Stimulated activated CD8-positive, alpha-beta memory T cell treated with anti-CD3 and anti-CD28 coated beads, Interleukin-4, amount 100 ng/mL, for 4 hours (primary cell): ENCODE measurements around the gene SLC12A2.

Experiments used
- DNase-seq, 2 donors: peaks; one replicate each; pipeline ENCODE4 v3.0.0-alpha.2; 2020; ENCODE audit warnings: low read depth in 2 of 2, low spot score in 1 of 2

SLC12A2 gene

GRCh38 chr5:128097224-128097623, 13.7 kb downstream of the SLC12A2 start:
- DNase-seq = no peak

- no peak for DNase-seq
Measured at GRCh38 chr5:128097781-128098180, 14.2 kb downstream of the SLC12A2 start.

DNA sequence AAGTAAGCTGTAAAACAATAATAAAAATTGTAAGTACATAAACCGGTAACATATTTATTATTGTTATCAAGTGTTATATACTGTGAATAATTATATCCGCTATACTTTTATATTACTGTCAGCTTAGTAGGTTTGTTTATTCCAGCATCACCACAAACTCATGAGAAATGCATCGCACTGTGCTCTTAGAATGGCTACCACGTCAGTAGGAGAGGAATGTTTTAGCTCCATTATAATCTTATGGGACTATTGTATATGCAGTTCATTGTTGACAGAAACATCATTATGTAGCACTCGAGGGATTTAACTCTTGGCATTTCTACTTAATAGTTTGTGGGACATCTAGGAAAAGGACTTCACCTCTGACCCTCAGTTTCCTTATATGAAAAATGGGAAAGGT, 16.4 kb downstream of the SLC12A2 start:
- DNase-seq = no peak

- no peak for DNase-seq
Measured at GRCh38 chr5:128100860-128101557, 17.4 kb downstream of the SLC12A2 start.

DNA sequence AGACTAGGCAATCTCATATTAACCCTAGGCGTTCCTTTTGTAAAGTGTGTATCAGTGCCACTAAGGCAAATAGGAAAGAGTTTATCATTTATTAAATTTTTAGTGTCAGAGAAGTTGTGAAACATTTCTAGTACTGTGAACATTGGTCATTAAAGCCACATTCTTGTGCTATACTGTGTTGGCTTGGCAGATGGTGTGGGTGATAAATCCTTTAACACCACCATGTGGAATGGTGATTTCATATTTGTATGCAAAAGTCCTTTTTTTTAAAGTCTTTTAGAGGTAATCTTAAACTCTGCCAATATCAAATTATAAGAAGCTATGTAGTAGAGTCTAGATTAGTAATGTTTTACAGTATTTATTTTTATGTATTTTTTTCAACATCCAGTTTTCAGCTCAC, 18.1 kb downstream of the SLC12A2 start:
- no peak for DNase-seq

DNA sequence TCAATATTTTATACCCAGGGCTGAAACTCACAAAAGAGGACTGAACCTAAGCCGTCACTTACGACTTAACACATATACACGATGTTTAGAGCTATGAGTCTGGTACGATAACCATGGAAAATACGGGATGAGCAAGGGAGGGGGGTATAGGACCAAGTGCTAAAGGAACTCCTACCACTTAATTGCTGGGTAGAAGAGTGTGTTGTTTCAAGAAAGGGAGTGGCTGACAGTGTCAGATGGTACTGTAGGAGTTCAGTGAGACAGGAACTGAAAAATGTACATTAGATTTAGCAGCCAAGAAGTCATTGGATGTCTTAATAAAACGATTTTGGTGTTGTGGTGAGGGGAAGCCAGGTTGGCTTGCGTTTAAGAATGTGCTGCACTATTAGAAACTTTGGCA, 21.6 kb downstream of the SLC12A2 start:
- DNase-seq = no peak

- no peak for DNase-seq
Measured at GRCh38 chr5:128109138-128109537, 25.6 kb downstream of the SLC12A2 start.

- DNase-seq = no peak
Measured at GRCh38 chr5:128109766-128110165, 26.2 kb downstream of the SLC12A2 start.

- DNase-seq = no peak
Measured at GRCh38 chr5:128111818-128112448, 28.4 kb downstream of the SLC12A2 start.

- DNase-seq = no peak
Measured at GRCh38 chr5:128116445-128116844, 32.9 kb downstream of the SLC12A2 start.

DNA sequence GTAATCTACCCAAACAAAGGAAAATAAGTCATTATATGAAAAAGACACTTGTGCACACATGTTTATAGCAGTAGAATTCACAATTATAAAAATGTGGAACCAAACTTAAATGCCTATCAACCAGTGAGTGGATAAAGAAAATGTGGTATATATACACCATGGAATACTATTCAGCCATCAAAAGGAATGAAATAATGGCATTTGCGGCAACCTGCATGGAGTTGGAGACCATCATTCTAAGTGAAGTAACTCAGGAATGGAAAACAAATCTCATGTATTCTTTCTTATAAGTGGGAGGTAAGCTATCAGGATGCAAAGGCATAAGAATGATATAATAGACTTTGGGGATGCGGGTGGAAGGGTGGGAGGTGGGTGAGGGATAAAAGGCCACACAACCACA, 34.6 kb downstream of the SLC12A2 start:
- no peak for DNase-seq

GRCh38 chr5:128121651-128122050, 38.1 kb downstream of the SLC12A2 start:
- DNase-seq = no peak

DNA sequence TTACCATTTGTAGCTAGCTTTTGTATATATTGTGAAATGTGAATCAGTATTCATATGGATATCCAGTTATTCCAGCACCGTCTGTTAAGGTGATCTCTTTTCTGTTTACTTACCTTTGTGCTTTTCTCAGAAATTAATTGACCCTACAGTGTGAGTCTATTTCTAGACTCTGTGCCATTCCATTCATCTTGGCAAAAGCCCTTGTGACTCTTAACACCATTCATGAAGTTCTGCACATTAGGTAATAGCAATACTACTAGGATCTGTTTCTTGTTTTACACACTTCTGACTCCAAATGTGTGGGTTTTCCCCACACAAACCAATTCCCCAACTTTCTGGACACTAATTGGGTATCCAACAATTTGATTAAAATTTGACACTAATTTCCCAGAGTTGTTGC, 40.4 kb downstream of the SLC12A2 start:
- no peak for DNase-seq

DNA sequence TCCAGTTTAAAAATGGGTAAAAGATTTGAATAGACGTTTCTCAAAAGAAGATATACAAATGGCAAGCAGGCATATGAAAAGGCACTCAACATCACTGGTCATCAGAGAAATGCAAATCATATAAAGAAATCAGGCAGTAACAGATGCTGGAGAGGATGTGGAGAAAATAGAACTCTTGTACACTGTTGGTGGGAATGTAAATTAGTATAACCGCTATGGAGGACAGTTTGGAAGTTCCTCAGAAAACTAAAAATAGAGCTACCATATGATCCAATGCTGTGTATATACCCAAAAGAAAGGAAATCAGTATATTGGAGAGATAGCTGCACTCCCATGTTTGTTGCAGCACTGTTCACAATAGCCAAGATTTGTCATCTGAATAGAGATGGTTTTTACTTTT, 42.7 kb downstream of the SLC12A2 start:
- DNase-seq = no peak

GRCh38 chr5:128132499-128132898, 48.9 kb downstream of the SLC12A2 start:
- no peak for DNase-seq

- DNase-seq = no peak
Measured at GRCh38 chr5:128135286-128135685, 51.7 kb downstream of the SLC12A2 start.

DNA sequence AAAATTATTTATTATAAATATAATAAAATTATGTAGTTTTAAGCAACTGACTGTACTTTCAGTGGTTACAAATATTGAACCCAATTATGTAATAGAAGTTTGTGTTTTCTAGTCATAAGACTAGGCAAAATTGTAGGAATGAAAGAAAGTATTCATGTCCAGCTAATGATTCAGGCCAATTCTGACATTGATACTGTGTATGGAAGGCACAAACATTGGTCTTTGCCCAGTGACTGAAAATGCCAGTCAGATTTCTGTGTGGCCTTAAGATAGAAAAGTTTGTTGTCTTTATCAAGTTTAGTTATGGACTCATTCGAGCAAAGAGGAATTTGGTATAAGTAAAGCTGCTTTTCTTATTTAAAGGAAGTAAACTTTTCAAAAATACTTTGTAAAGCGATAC, 60.3 kb downstream of the SLC12A2 start:
- DNase-seq = no peak

- no peak for DNase-seq
Measured at GRCh38 chr5:128144491-128144890, 60.9 kb downstream of the SLC12A2 start.

- no peak for DNase-seq
Measured at GRCh38 chr5:128146671-128147070, 63.1 kb downstream of the SLC12A2 start.

- DNase-seq = no peak
Measured at GRCh38 chr5:128154943-128155342, 71.4 kb downstream of the SLC12A2 start.

GRCh38 chr5:128155776-128156175, 72.2 kb downstream of the SLC12A2 start:
- DNase-seq = no peak

DNA sequence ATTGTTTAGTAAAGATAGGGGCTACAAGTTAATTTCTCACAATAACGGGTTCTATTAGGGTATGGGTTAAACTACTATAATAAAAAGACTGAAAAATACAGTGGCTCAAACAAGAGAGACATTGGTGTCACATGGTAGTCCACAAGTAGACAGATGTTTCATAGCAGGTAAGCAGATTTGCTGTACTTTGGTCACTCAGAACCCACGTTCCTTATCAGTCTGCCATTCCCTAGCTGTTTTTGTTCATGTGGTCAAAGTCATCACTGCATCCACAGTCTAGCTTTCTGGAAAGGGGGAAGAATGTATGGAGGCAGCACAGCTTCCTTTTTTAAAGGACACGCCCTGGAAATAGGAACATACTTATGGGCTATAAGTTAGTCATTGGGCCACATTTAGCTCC, 73.0 kb downstream of the SLC12A2 start:
- no peak for DNase-seq

DNA sequence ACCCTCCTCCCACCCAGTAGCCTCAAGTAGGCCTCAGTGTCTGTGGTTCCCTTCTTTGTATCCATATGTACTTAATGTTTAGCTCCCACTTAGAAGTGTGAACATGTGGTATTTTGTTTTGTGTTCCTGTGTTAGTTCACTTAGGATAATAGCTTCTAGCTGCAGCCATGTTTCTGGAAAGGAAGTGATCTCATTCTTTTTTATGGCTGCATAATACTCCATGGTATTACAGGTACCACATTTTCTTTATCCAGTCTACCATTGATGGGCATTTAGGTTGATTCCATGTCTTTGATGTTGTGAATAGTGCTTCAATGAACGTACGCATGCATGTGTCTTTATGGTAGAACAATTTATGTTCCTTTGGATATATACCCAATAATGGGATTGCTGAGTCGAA, 74.8 kb downstream of the SLC12A2 start:
- DNase-seq = no peak
